GM12878 (cell line): ENCODE results near the gene RAB9B. TPM values are rescaled to one million over a fixed set of nuclear protein-coding genes. Genes with fewer than 3 reads are reported as not detected.

ENCODE experiments used
- ATAC-seq: fragments of 200-7000 bp; cut with Tn5 transposase; 3 replicates; pipeline ENCODE4 v1.9.1; 2020; ENCODE audit warnings: mild to moderate bottlenecking, moderate library complexity
- BruUV-seq: library from RNA; stranded (reverse); fragments of 400-500 nt; replicated peaks from 2 replicates; lab custom pipeline; 2021; lab: Mats Ljungman, UMichigan
- CTCF ChIA-PET: fragments of 300-600 bp; sonication (Branson Sonifier 250); formaldehyde crosslinking; extraction: SDS; loops from one replicate; lab custom pipeline; 2021; ENCODE audit warnings: inconsistent platforms; lab: Yijun Ruan, JAX
- POLR2A ChIA-PET: fragments of 350-600 bp; formaldehyde crosslinking; extraction: SDS; loops from one replicate; lab custom pipeline; 2021; ENCODE audit warnings: inconsistent platforms; lab: Charles Lee
- RAD21 ChIA-PET: fragments of 300-600 bp; sonication (Branson Sonifier 250); formaldehyde crosslinking; loops from one replicate; lab custom pipeline; 2023; ENCODE audit warnings: antibody characterized with exemption; ENCODE audit not compliant: unreplicated experiment; lab: Charles Lee
- SMC1A ChIA-PET: fragments of 300-600 bp; sonication (Branson Sonifier 250); formaldehyde crosslinking; loops from one replicate; lab custom pipeline; 2023; ENCODE audit not compliant: unreplicated experiment, uncharacterized antibody; lab: Charles Lee
- DNase-seq: peaks from one replicate; pipeline ENCODE4 v3.0.0-alpha.2; 2011; ENCODE audit warnings: low read depth, low spot score
- FAIRE-seq: peaks from 3 replicates; lab custom pipeline; 2011; peaks lifted over from hg19 to GRCh38; lab: Jason Lieb, UNC
- H2AFZ ChIP-seq: 2 replicates; pipeline ENCODE4 v1.6.0; 2011; ENCODE audit warnings: low read depth, low read length, control low read depth; ENCODE audit not compliant: control insufficient read depth
- H3K27ac ChIP-seq: 2 replicates; pipeline ENCODE4 v1.5.1; 2011; ENCODE audit warnings: control low read depth; ENCODE audit not compliant: control insufficient read depth, insufficient read depth
- H3K27me3 ChIP-seq, 2 experiments: replicated peaks in 1 of 2; 2 replicates each; pipeline versions ENCODE4 v1.6.0 to v1.6.1; 2011; ENCODE audit warnings: low read length in 1 of 2; ENCODE audit not compliant: control insufficient read depth in 2 of 2, insufficient read depth in 2 of 2
- H3K36me3 ChIP-seq, 2 experiments: 2 replicates each; pipeline ENCODE4 v1.5.1; 2011; ENCODE audit warnings: low read length in 1 of 2; ENCODE audit not compliant: control insufficient read depth in 2 of 2, insufficient read depth in 2 of 2
- H3K4me1 ChIP-seq: 2 replicates; pipeline ENCODE4 v1.6.1; 2011; ENCODE audit warnings: mild to moderate bottlenecking, low read length, moderate library complexity, mixed read lengths; ENCODE audit not compliant: control insufficient read depth, insufficient read depth
- H3K4me2 ChIP-seq: 2 replicates; pipeline ENCODE4 v1.6.0; 2011; ENCODE audit warnings: control low read depth; ENCODE audit not compliant: control insufficient read depth, insufficient read depth
- H3K4me3 ChIP-seq: fragments of 200-600 bp; sonication (generic); 2 replicates; pipeline ENCODE4 v1.5.1; 2016
- H3K79me2 ChIP-seq: 2 replicates; pipeline ENCODE4 v1.6.0; 2011; ENCODE audit warnings: low read length; ENCODE audit not compliant: control insufficient read depth, insufficient read depth
- H3K9ac ChIP-seq: 2 replicates; pipeline ENCODE4 v1.8.0; 2011; ENCODE audit warnings: low read length, control low read depth, mixed read lengths; ENCODE audit not compliant: control insufficient read depth, insufficient read depth
- H3K9me3 ChIP-seq: replicated peaks from 3 replicates; pipeline ENCODE4 v1.5.1; 2011; ENCODE audit warnings: mild to moderate bottlenecking, low read length; ENCODE audit not compliant: control insufficient read depth, insufficient read depth
- H4K20me1 ChIP-seq: 2 replicates; pipeline ENCODE4 v1.6.0; 2011; ENCODE audit not compliant: control insufficient read depth, insufficient read depth
- CREM ChIP-seq: IDR thresholded peaks from 2 replicates; pipeline ENCODE4 v1.6.1; 2014; ENCODE audit warnings: antibody characterized with exemption, low read depth
- HDAC6 ChIP-seq: fragments of 200-600 bp; sonication (generic); IDR thresholded peaks from one replicate; pipeline ENCODE4 v1.8.0; 2017; ENCODE audit warnings: antibody characterized with exemption; ENCODE audit not compliant: unreplicated experiment
- IRF4 ChIP-seq: IDR thresholded peaks from 2 replicates; pipeline ENCODE4 v1.6.1; 2011; ENCODE audit warnings: low read depth, low read length
- NFXL1 ChIP-seq: fragments of 450-650 bp; IDR thresholded peaks from 2 replicates; pipeline ENCODE4 v1.6.1; 2017; ENCODE audit warnings: antibody characterized with exemption, mild to moderate bottlenecking, borderline replicate concordance
- PAX5 ChIP-seq: IDR thresholded peaks from 2 replicates; pipeline ENCODE4 v1.6.1; 2011; ENCODE audit warnings: low read depth, low read length, borderline replicate concordance
- POLR2A ChIP-seq: IDR thresholded peaks from 2 replicates; pipeline ENCODE4 v1.6.1; 2011; ENCODE audit warnings: low read depth, mild to moderate bottlenecking, low read length
- RCOR1 ChIP-seq: conservative IDR thresholded peaks from 2 replicates; pipeline ENCODE4 v1.6.1; 2012; ENCODE audit warnings: low read depth, low read length, improper control_type of control experiment
- ZNF217 ChIP-seq: fragments of 450-650 bp; IDR thresholded peaks from 2 replicates; pipeline ENCODE4 v1.6.1; 2017; ENCODE audit warnings: antibody characterized with exemption, mild to moderate bottlenecking
- ZNF384 ChIP-seq: IDR thresholded peaks from 2 replicates; pipeline ENCODE4 v1.6.1; 2012; ENCODE audit warnings: low read depth, mild to moderate bottlenecking, low read length, improper control_type of control experiment, borderline replicate concordance
- WGBS: methylation state at CpG from one replicate; pipeline ENCODE4 v1.1.6; 2016; ENCODE audit warnings: low lambda C conversion rate; ENCODE audit not compliant: insufficient replicate concordance, insufficient coverage; ENCODE audit errors: missing lambda C conversion rate; 5-methylcytosine and 5-hydroxymethylcytosine counted together
- in situ Hi-C: fragments of 300-500 bp; cut with MboI; formaldehyde crosslinking; loops from 9 replicates; pipeline ENCODE4 v1.14.3; 2018; ENCODE audit warnings: mixed read lengths
- intact Hi-C: fragments of 100-400 bp; cut with micrococcal nuclease; formaldehyde crosslinking; loops from one replicate; pipeline ENCODE4 v1.14.2; 2022; ENCODE audit not compliant: unreplicated experiment
- polyA plus RNA-seq, 11 experiments: library from polyadenylated mRNA; depleted of rRNA in 4 of 11; unstranded in 6 of 11; stranded (reverse) in 5 of 11; fragments of >200 nt; fragmentation: Nextera tagmentation in 4 of 11; fragmentation: Illumina TruSeq in 1 of 11; extraction: Ambion mirVana in 4 of 11; extraction: Trizol in 1 of 11; gene quantifications; 1 replicate in 1 of 11; 2 replicates in 10 of 11; pipeline versions ENCODE4 v1.2.1 to v1.2.3, GENCODE V29; 2011 to 2016; ENCODE audit warnings: inconsistent platforms in 2 of 11, missing spikeins in 2 of 11, low read depth in 1 of 11
- total RNA-seq, 4 experiments: library from RNA; depleted of rRNA in 3 of 4; stranded (reverse); fragments of >200 nt in 3 of 4; fragmentation: Illumina TruSeq in 1 of 4; extraction: Trizol in 1 of 4; gene quantifications; 2 replicates each; pipeline versions ENCODE4 v1.2.1 to v1.2.3, GENCODE V29; 2013 to 2021
- TF ChIP-seq, protein P1 (sequence below): fragments of 450-650 bp; IDR thresholded peaks from 2 replicates; pipeline ENCODE4 v1.6.1; 2017; ENCODE audit warnings: antibody characterized with exemption, mild to moderate bottlenecking, moderate library complexity
- TF ChIP-seq, protein P2 (sequence below): fragments of 450-650 bp; formaldehyde crosslinking; IDR thresholded peaks from 2 replicates; pipeline ENCODE4 v1.4.0; 2020; ENCODE audit warnings: mild to moderate bottlenecking, moderate library complexity
- TF ChIP-seq, protein P3 (sequence below): fragments of 450-650 bp; formaldehyde crosslinking; IDR thresholded peaks from 2 replicates; pipeline ENCODE4 v1.4.0; 2022; ENCODE audit warnings: mild to moderate bottlenecking, moderate library complexity
- TF ChIP-seq, protein P4 (sequence below): fragments of 450-650 bp; IDR thresholded peaks from 2 replicates; pipeline ENCODE4 v1.6.1; 2018; ENCODE audit warnings: mild to moderate bottlenecking, low read depth, moderate library complexity; ENCODE audit not compliant: partially characterized antibody

Gene RAB9B
- total and polyA plus RNA-seq, 10 of the 15 experiments (the other 5 are each of a cell fraction or from before 2014, with no cell fraction given): 0.05 to 0.30 (median 0.19) TPM

DNA sequence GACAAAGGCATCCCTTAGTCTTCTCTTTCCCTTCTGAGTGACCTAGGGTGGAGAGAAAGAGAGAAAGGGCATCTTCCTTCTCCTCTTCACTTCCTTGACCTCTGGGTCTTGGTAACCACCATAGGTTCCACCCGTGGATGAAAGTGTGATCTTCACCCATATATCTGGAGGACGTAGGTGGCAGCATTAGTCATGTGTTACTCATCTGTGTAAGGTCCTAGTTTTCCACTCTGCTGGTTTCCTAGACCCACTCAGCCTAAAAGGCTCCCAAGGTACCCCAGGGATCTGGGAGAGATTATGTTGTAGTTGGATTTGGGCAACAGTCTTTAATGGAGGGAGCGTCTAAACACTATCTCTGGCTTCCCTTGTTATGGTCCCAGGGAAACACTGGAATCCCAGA is 45.5 kb upstream of the RAB9B start:
- Histone ChIP-seq H3K9me3 (no peaks in the 10 kb centered on the region), H3K4me1 (no peaks in the 10 kb centered on the region), H3K4me2 (no peak overlapping the region), H3K4me3 (no peak overlapping the region), H2AFZ (no peak overlapping the region), H4K20me1 (no peaks in the 10 kb centered on the region), H3K27ac (no peak overlapping the region), H3K27me3 (no peaks in the 10 kb centered on the region), H3K9ac (no peak overlapping the region), H3K79me2 (no peaks in the 10 kb centered on the region), H3K36me3 (no peaks in the 10 kb centered on the region)
- intact Hi-C loops (no loop called here), in situ Hi-C loops (no loop called here)
- WGBS: 12% methylated on average over 3 of the region's 3 CpGs
- BruUV-seq: no TSS peak
- ChIA-PET RAD21 (no interaction called here), CTCF (no interaction called here), SMC1A (no interaction called here), POLR2A (no interaction called here)
- FAIRE-seq (no peak), ATAC-seq (no peak), DNase-seq (no peak)
- TF ChIP-seq, protein P1, sequence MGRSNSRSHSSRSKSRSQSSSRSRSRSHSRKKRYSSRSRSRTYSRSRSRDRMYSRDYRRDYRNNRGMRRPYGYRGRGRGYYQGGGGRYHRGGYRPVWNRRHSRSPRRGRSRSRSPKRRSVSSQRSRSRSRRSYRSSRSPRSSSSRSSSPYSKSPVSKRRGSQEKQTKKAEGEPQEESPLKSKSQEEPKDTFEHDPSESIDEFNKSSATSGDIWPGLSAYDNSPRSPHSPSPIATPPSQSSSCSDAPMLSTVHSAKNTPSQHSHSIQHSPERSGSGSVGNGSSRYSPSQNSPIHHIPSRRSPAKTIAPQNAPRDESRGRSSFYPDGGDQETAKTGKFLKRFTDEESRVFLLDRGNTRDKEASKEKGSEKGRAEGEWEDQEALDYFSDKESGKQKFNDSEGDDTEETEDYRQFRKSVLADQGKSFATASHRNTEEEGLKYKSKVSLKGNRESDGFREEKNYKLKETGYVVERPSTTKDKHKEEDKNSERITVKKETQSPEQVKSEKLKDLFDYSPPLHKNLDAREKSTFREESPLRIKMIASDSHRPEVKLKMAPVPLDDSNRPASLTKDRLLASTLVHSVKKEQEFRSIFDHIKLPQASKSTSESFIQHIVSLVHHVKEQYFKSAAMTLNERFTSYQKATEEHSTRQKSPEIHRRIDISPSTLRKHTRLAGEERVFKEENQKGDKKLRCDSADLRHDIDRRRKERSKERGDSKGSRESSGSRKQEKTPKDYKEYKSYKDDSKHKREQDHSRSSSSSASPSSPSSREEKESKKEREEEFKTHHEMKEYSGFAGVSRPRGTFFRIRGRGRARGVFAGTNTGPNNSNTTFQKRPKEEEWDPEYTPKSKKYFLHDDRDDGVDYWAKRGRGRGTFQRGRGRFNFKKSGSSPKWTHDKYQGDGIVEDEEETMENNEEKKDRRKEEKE: no peak
- no peak for TF ChIP-seq POLR2A
- no peak for TF ChIP-seq PAX5
- TF ChIP-seq ZNF217: no peak
- TF ChIP-seq ZNF384: no peak
- no peak for TF ChIP-seq NFXL1
- TF ChIP-seq CREM: no peak
- TF ChIP-seq HDAC6: no peak
- TF ChIP-seq, protein P2, sequence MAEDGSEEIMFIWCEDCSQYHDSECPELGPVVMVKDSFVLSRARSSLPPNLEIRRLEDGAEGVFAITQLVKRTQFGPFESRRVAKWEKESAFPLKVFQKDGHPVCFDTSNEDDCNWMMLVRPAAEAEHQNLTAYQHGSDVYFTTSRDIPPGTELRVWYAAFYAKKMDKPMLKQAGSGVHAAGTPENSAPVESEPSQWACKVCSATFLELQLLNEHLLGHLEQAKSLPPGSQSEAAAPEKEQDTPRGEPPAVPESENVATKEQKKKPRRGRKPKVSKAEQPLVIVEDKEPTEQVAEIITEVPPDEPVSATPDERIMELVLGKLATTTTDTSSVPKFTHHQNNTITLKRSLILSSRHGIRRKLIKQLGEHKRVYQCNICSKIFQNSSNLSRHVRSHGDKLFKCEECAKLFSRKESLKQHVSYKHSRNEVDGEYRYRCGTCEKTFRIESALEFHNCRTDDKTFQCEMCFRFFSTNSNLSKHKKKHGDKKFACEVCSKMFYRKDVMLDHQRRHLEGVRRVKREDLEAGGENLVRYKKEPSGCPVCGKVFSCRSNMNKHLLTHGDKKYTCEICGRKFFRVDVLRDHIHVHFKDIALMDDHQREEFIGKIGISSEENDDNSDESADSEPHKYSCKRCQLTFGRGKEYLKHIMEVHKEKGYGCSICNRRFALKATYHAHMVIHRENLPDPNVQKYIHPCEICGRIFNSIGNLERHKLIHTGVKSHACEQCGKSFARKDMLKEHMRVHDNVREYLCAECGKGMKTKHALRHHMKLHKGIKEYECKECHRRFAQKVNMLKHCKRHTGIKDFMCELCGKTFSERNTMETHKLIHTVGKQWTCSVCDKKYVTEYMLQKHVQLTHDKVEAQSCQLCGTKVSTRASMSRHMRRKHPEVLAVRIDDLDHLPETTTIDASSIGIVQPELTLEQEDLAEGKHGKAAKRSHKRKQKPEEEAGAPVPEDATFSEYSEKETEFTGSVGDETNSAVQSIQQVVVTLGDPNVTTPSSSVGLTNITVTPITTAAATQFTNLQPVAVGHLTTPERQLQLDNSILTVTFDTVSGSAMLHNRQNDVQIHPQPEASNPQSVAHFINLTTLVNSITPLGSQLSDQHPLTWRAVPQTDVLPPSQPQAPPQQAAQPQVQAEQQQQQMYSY (CRISPR knock-in tag): no peak
- TF ChIP-seq, protein P3, sequence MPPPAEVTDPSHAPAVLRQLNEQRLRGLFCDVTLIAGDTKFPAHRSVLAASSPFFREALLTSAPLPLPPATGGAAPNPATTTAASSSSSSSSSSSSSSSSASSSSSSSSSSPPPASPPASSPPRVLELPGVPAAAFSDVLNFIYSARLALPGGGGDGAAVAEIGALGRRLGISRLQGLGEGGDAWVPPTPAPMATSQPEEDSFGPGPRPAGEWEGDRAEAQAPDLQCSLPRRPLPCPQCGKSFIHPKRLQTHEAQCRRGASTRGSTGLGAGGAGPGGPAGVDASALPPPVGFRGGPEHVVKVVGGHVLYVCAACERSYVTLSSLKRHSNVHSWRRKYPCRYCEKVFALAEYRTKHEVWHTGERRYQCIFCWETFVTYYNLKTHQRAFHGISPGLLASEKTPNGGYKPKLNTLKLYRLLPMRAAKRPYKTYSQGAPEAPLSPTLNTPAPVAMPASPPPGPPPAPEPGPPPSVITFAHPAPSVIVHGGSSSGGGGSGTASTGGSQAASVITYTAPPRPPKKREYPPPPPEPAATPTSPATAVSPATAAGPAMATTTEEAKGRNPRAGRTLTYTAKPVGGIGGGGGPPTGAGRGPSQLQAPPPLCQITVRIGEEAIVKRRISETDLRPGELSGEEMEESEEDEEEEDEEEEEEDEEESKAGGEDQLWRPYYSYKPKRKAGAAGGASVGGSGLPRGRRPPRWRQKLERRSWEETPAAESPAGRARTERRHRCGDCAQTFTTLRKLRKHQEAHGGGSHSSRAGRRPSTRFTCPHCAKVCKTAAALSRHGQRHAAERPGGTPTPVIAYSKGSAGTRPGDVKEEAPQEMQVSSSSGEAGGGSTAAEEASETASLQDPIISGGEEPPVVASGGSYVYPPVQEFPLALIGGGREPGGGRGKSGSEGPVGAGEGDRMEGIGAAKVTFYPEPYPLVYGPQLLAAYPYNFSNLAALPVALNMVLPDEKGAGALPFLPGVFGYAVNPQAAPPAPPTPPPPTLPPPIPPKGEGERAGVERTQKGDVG: no peak
- no peak for TF ChIP-seq IRF4
- TF ChIP-seq, protein P4, sequence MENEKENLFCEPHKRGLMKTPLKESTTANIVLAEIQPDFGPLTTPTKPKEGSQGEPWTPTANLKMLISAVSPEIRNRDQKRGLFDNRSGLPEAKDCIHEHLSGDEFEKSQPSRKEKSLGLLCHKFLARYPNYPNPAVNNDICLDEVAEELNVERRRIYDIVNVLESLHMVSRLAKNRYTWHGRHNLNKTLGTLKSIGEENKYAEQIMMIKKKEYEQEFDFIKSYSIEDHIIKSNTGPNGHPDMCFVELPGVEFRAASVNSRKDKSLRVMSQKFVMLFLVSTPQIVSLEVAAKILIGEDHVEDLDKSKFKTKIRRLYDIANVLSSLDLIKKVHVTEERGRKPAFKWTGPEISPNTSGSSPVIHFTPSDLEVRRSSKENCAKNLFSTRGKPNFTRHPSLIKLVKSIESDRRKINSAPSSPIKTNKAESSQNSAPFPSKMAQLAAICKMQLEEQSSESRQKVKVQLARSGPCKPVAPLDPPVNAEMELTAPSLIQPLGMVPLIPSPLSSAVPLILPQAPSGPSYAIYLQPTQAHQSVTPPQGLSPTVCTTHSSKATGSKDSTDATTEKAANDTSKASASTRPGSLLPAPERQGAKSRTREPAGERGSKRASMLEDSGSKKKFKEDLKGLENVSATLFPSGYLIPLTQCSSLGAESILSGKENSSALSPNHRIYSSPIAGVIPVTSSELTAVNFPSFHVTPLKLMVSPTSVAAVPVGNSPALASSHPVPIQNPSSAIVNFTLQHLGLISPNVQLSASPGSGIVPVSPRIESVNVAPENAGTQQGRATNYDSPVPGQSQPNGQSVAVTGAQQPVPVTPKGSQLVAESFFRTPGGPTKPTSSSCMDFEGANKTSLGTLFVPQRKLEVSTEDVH: no peak
- no peak for TF ChIP-seq RCOR1
